Caco-2 (cell line): ENCODE measurements around the gene SRY. TPM values are rescaled to one million over a fixed set of nuclear protein-coding genes. Genes with fewer than 3 reads are reported as not detected.

Source experiments
- BruUV-seq: library from RNA; stranded (reverse); fragments of 400-500 nt; replicated peaks from 2 replicates; lab custom pipeline; 2021; lab: Mats Ljungman, UMichigan
- CTCF ChIA-PET: fragments of 300-600 bp; sonication (Branson Sonifier 250); formaldehyde crosslinking; loops from one replicate; lab custom pipeline; 2022; ENCODE audit warnings: antibody characterized with exemption; lab: Charles Lee
- POLR2A ChIA-PET: fragments of 300-600 bp; sonication (Branson Sonifier 250); formaldehyde crosslinking; loops from one replicate; lab custom pipeline; 2022; ENCODE audit warnings: antibody characterized with exemption; lab: Charles Lee
- DNase-seq, 2 experiments: peaks; one replicate each; pipeline versions ENCODE4 v3.0.0 to v3.0.0-alpha.2; 2020 to 2022
- H3K27me3 ChIP-seq: replicated peaks from 2 replicates; pipeline ENCODE4 v1.6.0; 2011; ENCODE audit warnings: low read length; ENCODE audit not compliant: control insufficient read depth, insufficient read depth
- H3K36me3 ChIP-seq: 2 replicates; pipeline ENCODE4 v1.5.1; 2011; ENCODE audit warnings: low read length; ENCODE audit not compliant: control insufficient read depth, insufficient read depth
- H3K4me1 ChIP-seq: fragments of 250-450 bp; sonication (Bioruptor Pico); 2 replicates; pipeline ENCODE4 v1.5.1; 2020; ENCODE audit warnings: mild to moderate bottlenecking
- H3K4me3 ChIP-seq: 2 replicates; pipeline ENCODE4 v1.5.1; 2011; ENCODE audit warnings: low read depth, mild to moderate bottlenecking, control low read depth, low read length
- H3K9me3 ChIP-seq: fragments of 250-450 bp; sonication (Bioruptor Pico); 2 replicates; pipeline ENCODE4 v1.5.1; 2020; ENCODE audit warnings: mild to moderate bottlenecking, moderate library complexity
- H3K27ac Mint-ChIP-seq: one replicate; pipeline ENCODE4 v1.8.0; 2022; ENCODE audit warnings: mixed read lengths; ENCODE audit not compliant: unreplicated experiment
- H3K27me3 Mint-ChIP-seq: one replicate; pipeline ENCODE4 v1.8.0; 2022; ENCODE audit warnings: mixed read lengths; ENCODE audit not compliant: insufficient read depth, unreplicated experiment
- H3K36me3 Mint-ChIP-seq: one replicate; pipeline ENCODE4 v1.8.0; 2022; ENCODE audit warnings: mild to moderate bottlenecking, mixed read lengths; ENCODE audit not compliant: insufficient read depth, unreplicated experiment
- H3K4me1 Mint-ChIP-seq: one replicate; pipeline ENCODE4 v1.8.0; 2022; ENCODE audit warnings: low read depth, mixed read lengths; ENCODE audit not compliant: unreplicated experiment
- H3K4me3 Mint-ChIP-seq: one replicate; pipeline ENCODE4 v1.8.0; 2022; ENCODE audit warnings: mild to moderate bottlenecking, moderate library complexity, mixed read lengths; ENCODE audit not compliant: unreplicated experiment
- H3K9me3 Mint-ChIP-seq: one replicate; pipeline ENCODE4 v1.8.0; 2022; ENCODE audit warnings: mixed read lengths; ENCODE audit not compliant: unreplicated experiment
- CTCF ChIP-seq, 2 experiments: fragments of 200-600 bp in 1 of 2; IDR thresholded peaks; 1 replicate in 1 of 2; 2 replicates in 1 of 2; pipeline versions ENCODE4 v1.5.1 to v1.8.0; 2011 to 2022; ENCODE audit warnings: antibody characterized with exemption in 1 of 2, control low read depth in 1 of 2, inconsistent platforms in 1 of 2, low read depth in 1 of 2, low read length in 1 of 2, mild to moderate bottlenecking in 1 of 2, moderate library complexity in 1 of 2; ENCODE audit not compliant: insufficient read depth in 1 of 2, severe bottlenecking in 1 of 2, unreplicated experiment in 1 of 2
- intact Hi-C: fragments of 100-400 bp; cut with micrococcal nuclease; formaldehyde crosslinking; loops from one replicate; pipeline ENCODE4 v1.10.0; 2022; ENCODE audit not compliant: unreplicated experiment
- total RNA-seq: library from RNA; stranded (reverse); gene quantifications from 2 replicates; pipeline ENCODE4 v1.2.3, GENCODE V29; 2022

The SRY gene
- total RNA-seq, 1 experiment from 2014 or later = not detected

DNA sequence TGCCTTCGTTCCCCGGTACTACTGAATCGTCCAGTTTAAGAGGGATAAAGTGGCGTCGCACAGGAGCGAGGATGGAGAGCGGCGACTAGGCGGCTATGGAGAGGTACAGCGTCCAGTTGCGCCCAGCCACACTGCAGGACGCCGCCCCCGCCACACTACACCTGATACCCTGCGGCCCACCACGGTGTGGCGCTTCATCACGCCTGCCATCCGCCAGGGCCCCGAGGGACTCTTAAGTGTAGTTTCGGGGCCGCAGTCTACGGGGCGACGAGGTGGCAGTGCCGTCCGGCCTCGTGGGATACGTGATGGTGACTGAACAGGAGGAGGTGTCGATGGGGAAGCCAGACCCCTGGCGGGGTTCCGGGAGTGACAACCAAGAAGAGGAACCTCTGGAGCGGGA, 2.3 kb upstream of the SRY start:
- Mint-ChIP-seq H3K4me3 (no peak overlapping the region), H3K9me3 (no peaks in the 10 kb centered on the region), H3K4me1 (no peaks in the 10 kb centered on the region), H3K27me3 (no peaks in the 10 kb centered on the region), H3K27ac (no peak overlapping the region), H3K36me3 (no peaks in the 10 kb centered on the region)
- Histone ChIP-seq H3K4me1 (no peaks in the 10 kb centered on the region), H3K27me3 (no peaks in the 10 kb centered on the region), H3K9me3 (no peaks in the 10 kb centered on the region), H3K4me3 (no peak overlapping the region), H3K36me3 (no peaks in the 10 kb centered on the region)
- intact Hi-C loops = no loop called here
- ChIA-PET CTCF (no interaction called here), POLR2A (no interaction called here)
- DNase-seq = no peak
- BruUV-seq = no TSS peak
- no peak for TF ChIP-seq CTCF (IDR thresholded peaks at IDR 0.05; ENCODE audit: insufficient read depth in 1 of 2, low read depth in 1 of 2, low read length in 1 of 2, severe bottlenecking in 1 of 2, unreplicated experiment in 1 of 2)

- Mint-ChIP-seq H3K36me3 (no peaks in the 10 kb centered on the region), H3K27ac (no peak overlapping the region), H3K9me3 (no peaks in the 10 kb centered on the region), H3K4me3 (no peak overlapping the region), H3K27me3 (no peaks in the 10 kb centered on the region), H3K4me1 (no peaks in the 10 kb centered on the region)
- Histone ChIP-seq H3K9me3 (no peaks in the 10 kb centered on the region), H3K4me1 (peaks cover 5% of the 10 kb centered on the region; the same call in 1 of the 2 replicates), H3K36me3 (no peaks in the 10 kb centered on the region), H3K4me3 (no peak overlapping the region), H3K27me3 (no peaks in the 10 kb centered on the region)
- BruUV-seq = no TSS peak
- no peak for TF ChIP-seq CTCF (IDR thresholded peaks at IDR 0.05; ENCODE audit: insufficient read depth in 1 of 2, low read depth in 1 of 2, low read length in 1 of 2, severe bottlenecking in 1 of 2, unreplicated experiment in 1 of 2)
- no peak for DNase-seq
- intact Hi-C loops = no loop called here
- CTCF ChIA-PET = no interaction called here
- POLR2A ChIA-PET = no interaction called here
Observed at GRCh38 chrY:2786876-2787512, 488 bp downstream of the SRY start.

Other genes with a start within 250 kb of the SRY start
- gene RPS4Y1, start 53.9 kb upstream of the SRY start, total RNA-seq = not detected in 2 replicates
- gene ZFY, start 147.7 kb upstream of the SRY start, total RNA-seq = not detected in 2 replicates